Suppressor macrophage treated with lipopolysaccharide for 1 hour (primary cell): Measurements from ENCODE around the gene MYL7.

Experiments used
- DNase-seq, 3 donors: peaks; one replicate each; pipeline ENCODE4 v3.0.0-alpha.2; 2020 to 2022

The MYL7 gene

DNA sequence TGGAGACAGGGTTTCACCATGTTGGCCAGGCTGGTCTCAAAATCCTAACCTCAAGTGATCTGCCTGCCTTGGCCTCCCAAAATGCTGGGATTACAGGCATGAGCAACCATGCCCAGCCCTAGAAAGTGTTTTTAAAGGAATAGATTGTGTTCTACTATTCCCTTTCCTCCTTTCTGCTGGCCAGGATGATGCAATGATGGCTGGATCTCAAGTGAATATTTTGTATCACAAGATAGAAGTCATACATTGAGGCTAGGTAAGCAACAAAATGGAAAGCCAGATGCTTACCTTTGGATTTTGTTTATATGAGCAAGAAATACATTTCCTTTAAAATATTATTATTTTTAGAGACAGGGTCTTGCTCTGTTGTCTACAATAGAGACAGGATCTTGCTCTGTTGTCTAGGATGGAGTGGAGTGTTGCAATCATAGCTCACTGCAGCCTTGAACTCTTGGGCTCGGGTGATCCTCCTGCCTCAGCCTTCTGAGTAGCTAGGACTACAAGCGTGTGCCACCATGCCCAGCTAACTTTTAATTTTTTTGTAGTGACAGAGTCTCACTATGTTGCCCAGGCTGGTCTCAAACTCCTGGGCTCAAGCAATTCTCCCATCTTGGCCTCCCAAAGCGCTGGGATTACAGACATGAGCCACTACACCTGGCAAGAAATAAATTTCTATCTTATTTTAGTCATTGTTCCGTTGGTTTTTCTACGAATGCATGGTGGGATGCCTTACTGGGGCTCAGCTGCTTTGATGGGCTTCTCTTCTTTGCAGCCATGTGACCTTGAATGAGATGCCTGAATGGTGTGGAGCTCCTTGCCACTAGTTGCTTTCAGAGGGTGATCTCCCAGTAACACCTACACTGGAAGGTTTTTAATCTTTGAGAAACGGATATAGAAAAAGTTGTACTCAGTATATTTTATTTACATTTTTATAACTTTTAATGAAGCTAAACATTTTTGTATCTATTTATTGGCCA is 42.8 kb downstream of the MYL7 start:
- DNase-seq: no peak

DNA sequence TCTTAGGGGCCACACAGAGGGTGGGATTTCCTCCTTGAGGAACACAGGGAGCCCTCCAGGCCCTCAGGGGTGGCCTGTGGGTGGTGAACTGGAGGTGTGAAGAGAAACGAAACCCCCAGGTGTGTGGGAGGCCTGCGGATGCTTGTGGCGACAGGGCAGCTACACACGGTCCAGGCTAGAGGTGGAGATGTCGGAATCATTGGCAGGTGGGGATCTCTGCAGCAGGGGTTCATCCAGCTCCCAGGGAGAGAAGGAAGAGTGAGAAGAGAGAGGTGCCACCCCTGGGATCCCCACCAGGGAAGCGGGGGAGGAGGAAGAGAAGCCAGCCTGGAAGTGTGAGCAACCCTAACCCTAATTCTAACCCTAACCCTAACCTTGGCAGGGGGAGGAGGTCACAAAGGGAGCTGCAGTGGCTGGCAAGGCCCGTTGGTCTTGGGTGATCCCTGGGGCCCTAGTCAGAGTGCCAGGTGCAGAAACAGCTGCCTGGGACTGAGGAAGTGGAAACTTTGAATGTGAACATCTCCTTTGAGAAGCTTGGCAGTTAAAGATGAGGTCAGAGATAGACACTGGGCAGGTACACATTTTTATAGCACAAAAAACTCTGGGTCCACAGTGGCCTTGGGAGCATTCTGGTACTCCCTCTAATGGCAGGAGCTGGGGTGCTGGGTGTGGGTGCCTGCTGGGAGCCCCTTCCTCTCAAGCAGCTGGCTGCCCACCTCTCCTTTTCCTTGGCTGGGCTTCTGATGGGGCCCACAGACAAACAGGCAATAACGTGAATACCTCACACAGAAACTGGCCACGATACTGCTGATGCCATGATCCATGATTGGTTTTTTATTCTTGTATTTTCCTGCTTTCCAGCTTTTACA is 43.8 kb downstream of the MYL7 start:
- no peak for DNase-seq

DNA sequence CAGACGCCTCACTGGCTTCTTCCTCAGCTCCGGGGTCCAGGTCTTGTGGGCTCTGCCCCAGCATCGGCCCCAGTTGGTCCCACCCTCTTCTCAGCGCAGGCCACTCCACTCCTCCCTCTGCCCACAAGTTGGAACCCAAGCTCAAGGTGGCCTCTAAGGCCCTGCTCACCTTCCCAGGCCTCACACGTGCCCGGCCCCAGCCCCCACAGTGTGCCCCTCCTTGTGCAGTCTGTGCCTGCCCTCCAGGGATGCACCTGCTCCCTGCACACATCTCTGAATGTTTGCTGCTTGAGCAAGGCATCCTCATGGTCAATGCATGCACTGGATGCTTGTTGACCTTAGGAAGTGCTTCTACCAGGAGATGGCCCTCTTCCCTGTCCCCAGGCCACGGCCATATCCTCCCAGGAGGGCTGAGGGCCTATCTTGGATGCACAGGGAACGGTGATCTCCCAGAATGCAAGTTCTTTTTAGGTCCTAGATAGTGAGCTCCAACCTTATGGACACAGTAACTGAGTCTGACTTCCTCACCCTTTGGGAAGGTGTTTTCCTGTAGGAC is 44.7 kb downstream of the MYL7 start:
- no peak for DNase-seq

DNA sequence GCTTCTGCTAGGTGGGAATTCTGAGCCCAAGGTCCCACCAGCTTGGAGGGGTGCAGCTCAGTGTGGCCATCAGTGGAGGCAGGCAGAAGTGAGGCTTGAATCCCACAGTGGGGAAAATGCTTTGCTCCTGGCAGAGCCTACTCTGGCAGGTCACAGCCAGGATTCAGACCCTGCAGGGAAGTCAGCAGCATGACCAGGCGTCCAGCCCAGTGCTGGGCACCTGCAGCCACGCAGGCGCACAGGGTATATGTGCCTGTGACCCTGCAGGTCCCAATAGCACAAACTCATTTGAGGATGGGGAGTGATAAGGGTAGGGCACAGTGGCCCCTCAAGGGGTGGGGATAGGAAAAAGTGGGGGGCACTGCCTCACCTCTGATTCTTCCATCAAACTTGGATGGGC is 45.4 kb downstream of the MYL7 start:
- DNase-seq: no peak

DNA sequence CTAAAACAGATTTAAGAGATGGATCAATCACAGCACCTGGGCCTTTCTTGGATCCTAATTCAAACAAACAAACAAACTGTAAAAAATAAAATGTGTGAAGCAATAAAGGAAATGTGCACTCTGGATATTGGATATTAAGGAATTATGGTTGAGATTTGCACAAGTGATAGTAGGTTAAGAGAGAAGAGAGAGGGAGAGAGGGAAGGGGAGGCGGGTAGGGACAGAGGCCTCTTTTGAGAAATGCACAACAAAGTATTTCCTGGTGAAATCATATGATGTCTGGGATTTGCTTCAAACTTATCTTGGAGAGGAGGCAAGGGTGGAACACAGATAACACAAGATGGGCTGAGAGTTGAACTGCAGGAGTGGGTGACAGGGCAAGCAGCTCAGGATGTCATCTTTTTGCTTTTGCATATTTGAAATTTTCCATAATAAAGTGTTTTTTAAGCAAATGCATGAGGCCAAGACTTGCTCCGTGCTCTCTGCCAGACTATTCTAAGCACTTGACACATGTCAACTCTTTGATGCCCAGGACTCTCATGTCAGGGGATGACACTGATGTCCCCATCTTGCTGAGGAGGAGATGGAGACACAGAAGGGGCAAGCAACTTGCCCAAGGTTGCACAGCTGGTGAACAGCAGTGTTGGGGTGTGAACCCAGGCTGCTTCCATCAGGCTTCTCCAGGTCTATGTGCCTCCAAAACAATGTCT is 46.1 kb downstream of the MYL7 start:
- DNase-seq: no peak

DNA sequence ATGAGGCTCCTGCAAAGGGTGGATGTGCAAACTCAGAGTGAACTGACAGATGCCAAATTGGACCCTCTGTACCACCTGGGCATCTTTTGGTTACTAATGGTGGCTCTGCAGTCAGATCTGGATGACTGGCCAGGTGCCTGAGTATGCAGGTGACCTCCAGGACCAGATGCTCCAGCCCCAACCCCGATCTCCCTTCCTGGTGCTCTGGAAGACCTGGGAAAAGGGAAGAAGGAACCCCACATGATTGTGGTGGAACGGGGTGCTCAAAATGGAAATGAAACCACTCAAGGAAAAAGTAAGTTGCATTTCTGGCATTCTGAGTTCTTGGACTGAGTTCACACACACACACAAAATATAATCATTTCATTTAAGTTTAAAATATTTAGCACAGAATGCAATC is 46.8 kb downstream of the MYL7 start:
- DNase-seq: peak in 1 of 3 donors; percentile 10

DNA sequence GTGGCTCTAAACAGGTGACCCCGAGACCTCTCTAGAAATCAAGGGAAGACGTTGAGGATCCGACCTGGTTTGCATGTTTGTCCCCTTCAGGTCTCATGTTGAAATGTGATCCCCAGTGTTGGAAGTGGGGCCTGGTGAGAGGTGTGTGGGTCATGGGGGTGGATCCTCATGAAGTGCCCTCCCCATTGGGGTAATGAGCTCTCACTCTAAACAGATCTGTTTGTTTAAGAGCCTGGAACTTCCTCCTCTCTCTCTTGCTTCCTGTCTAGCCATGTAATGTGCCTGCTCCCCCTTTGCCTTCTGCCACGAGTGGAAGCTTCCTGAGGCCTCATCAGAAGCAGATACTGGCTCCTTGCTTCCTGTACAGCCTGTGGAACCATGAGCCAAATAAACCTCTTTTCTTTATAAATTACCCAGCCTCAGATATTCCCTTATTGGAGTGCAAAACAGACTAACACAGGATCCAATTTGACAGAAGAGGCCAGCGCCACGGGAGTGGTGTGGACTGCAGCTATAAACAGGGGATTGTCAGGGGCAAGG is 48.0 kb downstream of the MYL7 start:
- DNase-seq: no peak
